Vagina (tissue), 2 donors: ENCODE results near the gene TMSB10. TPM values are rescaled to one million over a fixed set of nuclear protein-coding genes. Genes with fewer than 3 reads are reported as not detected.

ENCODE experiments used
- DNase-seq, 2 donors: peaks; one replicate each; pipeline ENCODE4 v3.0.0-alpha.2; 2017; ENCODE audit errors: extremely low spot score in 2 of 2
- H3K27ac ChIP-seq: fragments of 200-600 bp; sonication (generic); one replicate; pipeline ENCODE4 v1.5.1; 2019
- H3K27me3 ChIP-seq: fragments of 200-600 bp; sonication (generic); one replicate; pipeline ENCODE4 v1.5.1; 2019
- H3K36me3 ChIP-seq, 2 donors: fragments of 200-600 bp; sonication (generic); one replicate each; pipeline ENCODE4 v1.5.1; 2017 to 2019
- H3K4me1 ChIP-seq: fragments of 200-600 bp; sonication (generic); one replicate; pipeline ENCODE4 v1.5.1; 2019
- H3K4me3 ChIP-seq, 2 donors: fragments of 200-600 bp; sonication (generic); 1 replicate in 1 of 2; 2 replicates in 1 of 2; pipeline ENCODE4 v1.5.1; 2016 to 2019
- H3K9me3 ChIP-seq: fragments of 200-600 bp; sonication (generic); one replicate; pipeline ENCODE4 v1.5.1; 2019
- POLR2A ChIP-seq, 2 donors: fragments of 450-650 bp; IDR thresholded peaks; one replicate each; pipeline ENCODE4 v1.6.1; 2017; ENCODE audit warnings: antibody characterized with exemption in 2 of 2, mild to moderate bottlenecking in 2 of 2, moderate library complexity in 2 of 2
- POLR2AphosphoS5 ChIP-seq, 2 donors: sonication (generic); formaldehyde crosslinking; IDR thresholded peaks; one replicate each; pipeline ENCODE4 v1.9.0; 2017; ENCODE audit warnings: antibody characterized with exemption in 2 of 2, mild to moderate bottlenecking in 2 of 2, low read depth in 1 of 2; ENCODE audit not compliant: insufficient read depth in 1 of 2
- intact Hi-C: fragments of 100-400 bp; cut with DNase I; formaldehyde crosslinking; loops from one replicate; pipeline ENCODE4 v1.15.1; 2023
- total RNA-seq: library from RNA; depleted of rRNA; stranded (reverse); fragments of >200 nt; gene quantifications from one replicate; pipeline ENCODE4 v1.2.3, GENCODE V29; 2016
- TF ChIP-seq, protein P1 (sequence below), 3 experiments: fragments of 450-650 bp in 2 of 3; fragments of 200-600 bp in 1 of 3; sonication (generic) in 1 of 3; IDR thresholded peaks; one replicate each; pipeline ENCODE4 v1.5.1; 2017 to 2019; ENCODE audit warnings: antibody characterized with exemption in 3 of 3, mild to moderate bottlenecking in 2 of 3, moderate library complexity in 2 of 3

Gene TMSB10
- total RNA-seq, 1 donor from 2014 or later: 2,211 TPM

DNA sequence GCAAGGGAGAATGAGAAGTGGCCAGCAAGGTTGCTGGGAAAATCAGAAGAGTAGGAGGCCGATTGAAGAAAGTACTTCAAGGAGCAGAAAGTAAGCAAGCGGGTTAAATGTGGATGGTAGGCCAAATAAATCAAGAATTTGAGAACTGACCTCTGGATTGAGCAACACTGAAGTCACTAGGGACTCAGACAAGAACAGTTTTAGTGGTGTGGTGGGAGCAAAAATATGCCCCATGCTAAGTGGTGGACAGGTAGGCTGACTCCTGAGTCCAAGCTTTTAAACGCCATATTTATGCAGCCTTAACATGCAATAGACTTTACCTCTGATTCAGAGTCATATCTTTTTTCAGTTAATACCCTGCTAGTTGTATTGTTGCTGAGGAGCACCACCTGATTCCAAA is 29.1 kb upstream of the TMSB10 start:
- Histone ChIP-seq H3K36me3 (no peaks in the 10 kb centered on the region), H3K27ac (no peak overlapping the region), H3K27me3 (no peaks in the 10 kb centered on the region), H3K9me3 (no peaks in the 10 kb centered on the region), H3K4me3 (no peak overlapping the region), H3K4me1 (peaks cover 20% of the 10 kb centered on the region)
- TF ChIP-seq, protein P1, sequence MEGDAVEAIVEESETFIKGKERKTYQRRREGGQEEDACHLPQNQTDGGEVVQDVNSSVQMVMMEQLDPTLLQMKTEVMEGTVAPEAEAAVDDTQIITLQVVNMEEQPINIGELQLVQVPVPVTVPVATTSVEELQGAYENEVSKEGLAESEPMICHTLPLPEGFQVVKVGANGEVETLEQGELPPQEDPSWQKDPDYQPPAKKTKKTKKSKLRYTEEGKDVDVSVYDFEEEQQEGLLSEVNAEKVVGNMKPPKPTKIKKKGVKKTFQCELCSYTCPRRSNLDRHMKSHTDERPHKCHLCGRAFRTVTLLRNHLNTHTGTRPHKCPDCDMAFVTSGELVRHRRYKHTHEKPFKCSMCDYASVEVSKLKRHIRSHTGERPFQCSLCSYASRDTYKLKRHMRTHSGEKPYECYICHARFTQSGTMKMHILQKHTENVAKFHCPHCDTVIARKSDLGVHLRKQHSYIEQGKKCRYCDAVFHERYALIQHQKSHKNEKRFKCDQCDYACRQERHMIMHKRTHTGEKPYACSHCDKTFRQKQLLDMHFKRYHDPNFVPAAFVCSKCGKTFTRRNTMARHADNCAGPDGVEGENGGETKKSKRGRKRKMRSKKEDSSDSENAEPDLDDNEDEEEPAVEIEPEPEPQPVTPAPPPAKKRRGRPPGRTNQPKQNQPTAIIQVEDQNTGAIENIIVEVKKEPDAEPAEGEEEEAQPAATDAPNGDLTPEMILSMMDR (IDR thresholded peaks at IDR 0.05): no peak
- TF ChIP-seq POLR2AphosphoS5 (IDR thresholded peaks at IDR 0.05; ENCODE audit: insufficient read depth in 1 of 2, low read depth in 1 of 2) (no peak), POLR2A (IDR thresholded peaks at IDR 0.05) (no peak)
- intact Hi-C loops: no loop called here
- no peak for DNase-seq

DNA sequence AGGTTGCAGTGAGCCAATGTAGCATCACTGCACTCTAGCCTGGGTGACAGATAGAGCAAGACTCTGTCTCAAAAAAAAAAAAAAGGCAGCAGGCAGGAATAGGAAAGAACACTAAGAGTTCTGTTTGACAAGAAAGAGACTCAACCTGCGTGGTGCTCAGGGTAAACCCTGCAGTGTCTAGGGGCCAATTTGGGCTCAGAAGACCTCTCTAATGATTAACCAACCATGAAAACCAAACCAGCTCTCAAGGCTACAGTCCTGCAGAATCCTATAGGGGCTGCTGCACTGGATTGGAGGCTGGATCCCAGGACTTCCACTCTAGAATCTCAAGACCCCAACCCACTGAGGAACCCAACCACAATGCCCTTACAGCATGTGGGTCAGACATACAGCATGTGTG is 27.0 kb upstream of the TMSB10 start:
- Histone ChIP-seq H3K4me3 (no peak overlapping the region), H3K4me1 (peaks cover 23% of the 10 kb centered on the region), H3K9me3 (no peaks in the 10 kb centered on the region), H3K36me3 (no peaks in the 10 kb centered on the region), H3K27me3 (no peaks in the 10 kb centered on the region), H3K27ac (no peak overlapping the region)
- TF ChIP-seq POLR2AphosphoS5 (IDR thresholded peaks at IDR 0.05; ENCODE audit: insufficient read depth in 1 of 2, low read depth in 1 of 2) (no peak), POLR2A (IDR thresholded peaks at IDR 0.05) (no peak)
- TF ChIP-seq, protein P1 (IDR thresholded peaks at IDR 0.05): no peak
- DNase-seq: no peak
- intact Hi-C loops: no loop called here

DNA sequence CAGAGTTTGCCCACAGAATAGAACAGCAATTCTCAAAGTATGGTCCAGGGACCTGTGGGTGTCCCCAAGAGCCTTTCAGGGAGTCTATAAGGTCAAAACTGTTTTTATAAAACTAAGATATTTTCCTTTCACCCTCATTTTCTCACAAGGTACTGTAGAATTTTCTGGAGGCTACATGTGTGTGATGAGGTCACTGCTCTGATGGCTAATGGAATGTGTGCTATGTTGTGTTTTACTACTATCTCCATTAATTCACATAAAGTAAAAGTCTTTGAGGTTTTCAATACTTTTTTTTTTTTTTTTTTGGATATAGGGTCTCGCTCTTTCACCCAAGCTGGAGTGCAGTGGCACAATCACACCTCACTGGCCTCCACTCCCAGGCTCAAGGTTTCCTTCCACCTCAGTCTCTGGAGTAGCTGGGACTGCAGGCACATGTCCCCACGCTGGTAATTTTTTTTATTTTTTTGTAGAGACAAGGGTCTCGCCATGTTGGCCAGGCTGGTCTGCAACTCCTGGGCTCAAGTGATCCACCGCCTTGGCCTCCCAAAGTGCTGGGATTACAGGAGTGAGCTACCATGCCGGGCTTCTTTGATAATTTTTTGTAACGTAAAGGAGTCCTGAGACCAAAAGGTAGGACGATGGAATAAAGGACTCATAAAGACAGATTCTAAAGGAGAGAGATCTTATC is 26.4 kb upstream of the TMSB10 start:
- no peaks in the 10 kb centered on the region for H3K27me3 ChIP-seq
- H3K36me3 ChIP-seq: no peaks in the 10 kb centered on the region
- intact Hi-C loops: no loop called here
- no peaks in the 10 kb centered on the region for H3K9me3 ChIP-seq
- no peak overlapping the region for H3K27ac ChIP-seq
- peaks cover 23% of the 10 kb centered on the region for H3K4me1 ChIP-seq
- H3K4me3 ChIP-seq: peak overlapping the region in 1 of 2 donors; percentile 46
- TF ChIP-seq, protein P1 (IDR thresholded peaks at IDR 0.05): no peak
- no peak for TF ChIP-seq POLR2A (IDR thresholded peaks at IDR 0.05)
- no peak for TF ChIP-seq POLR2AphosphoS5 (IDR thresholded peaks at IDR 0.05; ENCODE audit: insufficient read depth in 1 of 2, low read depth in 1 of 2)
- no peak for DNase-seq

DNA sequence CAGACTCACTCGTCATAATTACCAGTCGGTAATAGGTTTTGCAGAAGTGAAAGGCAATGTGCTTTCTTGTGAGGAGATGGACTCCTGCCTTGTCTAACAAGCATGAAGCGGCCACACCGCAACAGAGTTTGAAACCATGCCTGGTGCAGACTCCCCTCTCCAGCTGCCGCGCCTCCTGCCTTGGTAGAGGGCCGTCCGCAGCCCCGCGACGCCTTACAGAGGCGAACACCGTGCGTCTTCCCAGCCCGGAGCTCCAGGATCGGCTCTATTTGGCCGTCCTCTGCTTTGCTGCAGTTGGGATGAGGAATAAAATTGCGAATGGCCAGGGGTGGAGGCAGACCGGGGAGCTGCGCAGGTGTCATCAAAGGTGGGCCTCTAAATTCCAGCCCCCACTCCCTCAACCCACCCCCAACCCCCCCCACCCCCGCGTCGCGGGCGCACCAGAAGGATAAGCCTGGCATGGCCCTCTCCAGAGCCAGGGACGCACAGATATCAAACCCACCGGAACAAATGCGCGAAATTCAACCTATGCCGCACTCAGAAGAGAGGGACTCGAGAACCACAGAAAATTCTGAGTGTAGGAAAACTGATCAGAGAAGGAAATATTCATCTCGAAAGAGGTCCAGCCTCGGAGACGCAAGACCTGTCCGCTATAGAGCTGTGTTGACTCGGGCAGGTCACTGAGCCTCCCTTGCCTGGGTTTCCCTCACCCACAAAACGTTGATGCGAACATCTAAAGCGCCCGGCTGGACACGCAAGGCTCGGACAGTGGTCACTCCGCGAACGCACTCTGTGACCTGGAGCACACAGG is 25.7 kb upstream of the TMSB10 start:
- Histone ChIP-seq H3K4me1 (peaks cover 23% of the 10 kb centered on the region), H3K4me3 (peak overlapping the region; percentile 43 to 46), H3K36me3 (no peaks in the 10 kb centered on the region), H3K27me3 (no peaks in the 10 kb centered on the region), H3K27ac (no peak overlapping the region), H3K9me3 (no peaks in the 10 kb centered on the region)
- TF ChIP-seq, protein P1 (IDR thresholded peaks at IDR 0.05): no peak
- no peak for TF ChIP-seq POLR2AphosphoS5 (IDR thresholded peaks at IDR 0.05; ENCODE audit: insufficient read depth in 1 of 2, low read depth in 1 of 2)
- no peak for TF ChIP-seq POLR2A (IDR thresholded peaks at IDR 0.05)
- intact Hi-C loops: loop anchor here (5.0 kb wide), 1 partner anchor 382 kb away; no protein-coding TSS in a partner anchor
- DNase-seq: no peak

DNA sequence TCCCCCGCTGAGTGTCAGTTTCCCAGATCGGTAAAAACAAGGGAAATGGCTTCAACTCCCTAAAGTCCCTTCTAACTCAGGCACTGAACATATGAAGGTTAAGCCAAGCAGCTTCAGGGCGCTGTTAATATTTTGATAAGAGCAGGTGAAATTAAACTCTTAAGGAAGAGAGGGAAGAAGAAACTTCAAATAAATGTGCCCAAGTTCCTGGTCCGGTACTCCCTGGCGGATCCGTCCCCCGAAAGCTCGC is 25.1 kb upstream of the TMSB10 start:
- no peak for TF ChIP-seq POLR2AphosphoS5 (IDR thresholded peaks at IDR 0.05; ENCODE audit: insufficient read depth in 1 of 2, low read depth in 1 of 2)
- TF ChIP-seq POLR2A (IDR thresholded peaks at IDR 0.05): no peak
- TF ChIP-seq, protein P1 (IDR thresholded peaks at IDR 0.05): no peak
- Histone ChIP-seq H3K36me3 (no peaks in the 10 kb centered on the region), H3K4me1 (peaks cover 23% of the 10 kb centered on the region), H3K4me3 (peak overlapping the region; percentile 43 to 46), H3K27ac (no peak overlapping the region), H3K27me3 (no peaks in the 10 kb centered on the region), H3K9me3 (no peaks in the 10 kb centered on the region)
- intact Hi-C loops: loop anchor here (5.0 kb wide), 1 partner anchor 383 kb away; no protein-coding TSS in a partner anchor
- no peak for DNase-seq
